ENCODE measurements around the gene CCNY. TPM values are rescaled to one million over a fixed set of nuclear protein-coding genes. Genes with fewer than 3 reads are reported as not detected.

The CCNY gene
- total and polyA plus RNA-seq, 9 donors: 28.3 to 87.0 (median 60.9) TPM

DNA sequence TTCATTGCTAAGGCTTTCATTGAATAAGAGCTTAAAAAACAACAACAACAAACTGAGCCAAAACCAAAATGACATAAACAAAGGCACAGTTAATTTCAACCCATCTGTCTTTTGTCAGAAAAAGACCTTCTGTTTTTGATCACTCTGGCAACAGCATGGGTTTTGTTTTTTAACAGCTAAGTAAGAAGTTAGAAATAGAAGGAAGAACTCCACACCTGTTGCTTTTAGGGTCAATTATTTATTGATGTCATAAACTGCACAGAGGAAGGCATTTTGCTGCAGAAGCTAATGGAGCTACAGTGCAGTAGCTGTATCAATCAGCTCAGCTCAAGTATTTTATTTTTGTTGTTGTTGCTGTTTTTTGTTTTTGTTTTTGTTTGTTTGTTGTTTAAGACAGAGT is 252.5 kb downstream of the CCNY start:
- H3K36me3 ChIP-seq: no peaks in the 10 kb centered on the region
- DNase-seq: no peak
- H3K4me3 ChIP-seq: no peak overlapping the region
- H3K27ac ChIP-seq: no peak overlapping the region
- TF ChIP-seq EP300 (IDR thresholded peaks at IDR 0.05): no peak
- TF ChIP-seq, protein P1, sequence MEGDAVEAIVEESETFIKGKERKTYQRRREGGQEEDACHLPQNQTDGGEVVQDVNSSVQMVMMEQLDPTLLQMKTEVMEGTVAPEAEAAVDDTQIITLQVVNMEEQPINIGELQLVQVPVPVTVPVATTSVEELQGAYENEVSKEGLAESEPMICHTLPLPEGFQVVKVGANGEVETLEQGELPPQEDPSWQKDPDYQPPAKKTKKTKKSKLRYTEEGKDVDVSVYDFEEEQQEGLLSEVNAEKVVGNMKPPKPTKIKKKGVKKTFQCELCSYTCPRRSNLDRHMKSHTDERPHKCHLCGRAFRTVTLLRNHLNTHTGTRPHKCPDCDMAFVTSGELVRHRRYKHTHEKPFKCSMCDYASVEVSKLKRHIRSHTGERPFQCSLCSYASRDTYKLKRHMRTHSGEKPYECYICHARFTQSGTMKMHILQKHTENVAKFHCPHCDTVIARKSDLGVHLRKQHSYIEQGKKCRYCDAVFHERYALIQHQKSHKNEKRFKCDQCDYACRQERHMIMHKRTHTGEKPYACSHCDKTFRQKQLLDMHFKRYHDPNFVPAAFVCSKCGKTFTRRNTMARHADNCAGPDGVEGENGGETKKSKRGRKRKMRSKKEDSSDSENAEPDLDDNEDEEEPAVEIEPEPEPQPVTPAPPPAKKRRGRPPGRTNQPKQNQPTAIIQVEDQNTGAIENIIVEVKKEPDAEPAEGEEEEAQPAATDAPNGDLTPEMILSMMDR (IDR thresholded peaks at IDR 0.05): no peak
- TF ChIP-seq POLR2A (IDR thresholded peaks at IDR 0.05): no peak
- H3K27me3 ChIP-seq: no peaks in the 10 kb centered on the region
- intact Hi-C loops (cut with DNase I): no loop called here
- H3K9me3 ChIP-seq: no peaks in the 10 kb centered on the region
- no peaks in the 10 kb centered on the region for H3K4me1 ChIP-seq (ENCODE audit: insufficient read depth)

DNA sequence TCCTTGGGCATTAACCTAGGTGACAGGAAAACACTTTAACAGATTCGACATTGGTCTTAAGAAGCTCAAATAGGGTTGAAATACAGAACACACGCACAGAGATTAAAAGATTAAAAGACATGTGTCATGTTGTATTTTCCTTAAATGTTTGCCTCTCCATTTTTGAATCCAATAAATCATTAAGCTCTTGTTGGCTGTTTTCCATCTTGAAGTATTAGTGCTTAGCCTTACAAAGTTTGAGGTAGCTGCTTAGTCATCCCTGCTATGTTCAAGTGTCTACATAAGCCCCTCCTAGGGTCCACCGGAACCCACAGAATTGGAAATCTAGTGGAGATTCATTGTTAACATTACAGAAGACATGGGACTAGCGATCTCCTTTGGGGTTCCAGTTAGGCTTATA is 256.1 kb downstream of the CCNY start:
- no peaks in the 10 kb centered on the region for H3K9me3 ChIP-seq
- intact Hi-C loops (cut with DNase I): no loop called here
- TF ChIP-seq POLR2A (IDR thresholded peaks at IDR 0.05): no peak
- TF ChIP-seq EP300 (IDR thresholded peaks at IDR 0.05): no peak
- TF ChIP-seq, protein P1 (IDR thresholded peaks at IDR 0.05): no peak
- H3K4me3 ChIP-seq: no peak overlapping the region
- WGBS, 3 donors: 91 to 95% (median 93%) methylated on average over 4 of the region's 4 CpGs
- no peak overlapping the region for H3K27ac ChIP-seq
- H3K27me3 ChIP-seq: no peaks in the 10 kb centered on the region
- H3K4me1 ChIP-seq (ENCODE audit: insufficient read depth): no peaks in the 10 kb centered on the region
- no peak for DNase-seq
- no peaks in the 10 kb centered on the region for H3K36me3 ChIP-seq

DNA sequence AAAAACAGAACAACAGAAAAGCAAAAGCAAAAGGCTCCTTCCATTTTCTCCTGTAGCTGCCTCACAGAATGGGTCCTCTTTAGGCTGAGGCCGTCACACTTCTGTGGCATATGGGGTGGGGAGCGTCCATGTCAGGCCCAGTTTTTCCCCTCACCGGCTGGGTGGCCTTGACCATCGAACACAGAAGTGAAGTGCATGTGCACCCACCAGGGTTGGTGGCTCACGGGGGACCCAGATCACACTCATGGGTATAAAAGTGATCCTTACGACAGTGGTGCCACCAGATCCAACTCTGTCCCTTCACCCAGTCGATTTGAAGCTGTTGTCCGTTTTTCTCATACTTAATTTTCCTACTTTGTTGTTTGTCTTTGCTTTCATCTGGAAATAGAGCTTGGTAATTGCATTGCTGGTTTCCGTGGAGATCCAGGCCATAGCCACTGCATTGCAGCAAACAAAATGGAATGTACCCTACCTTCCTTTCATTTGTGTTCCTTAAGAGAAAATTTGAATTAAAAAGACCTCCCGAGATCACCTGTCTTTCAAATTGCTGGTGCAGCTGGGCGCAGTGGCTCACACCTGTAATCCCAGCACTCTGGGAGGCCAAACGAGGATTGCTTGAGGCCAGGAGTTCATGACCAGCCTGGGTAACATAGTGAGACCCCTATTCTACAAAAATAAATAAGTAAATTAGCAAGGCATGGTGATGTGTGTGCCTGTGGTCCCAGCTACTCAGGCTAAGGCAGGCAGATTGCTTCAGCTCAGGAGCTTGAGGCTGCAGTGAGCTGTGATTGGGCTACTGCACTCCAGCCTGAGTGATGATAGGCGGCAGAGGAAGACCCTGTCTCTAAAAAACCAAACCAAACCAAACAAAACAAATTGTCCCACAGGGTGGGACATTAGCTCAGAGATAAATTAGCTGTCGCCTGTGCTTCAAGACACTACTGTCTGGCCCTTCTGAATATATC is 258.1 kb downstream of the CCNY start:
- TF ChIP-seq POLR2A (IDR thresholded peaks at IDR 0.05): no peak
- TF ChIP-seq, protein P1 (IDR thresholded peaks at IDR 0.05): no peak
- no peak for TF ChIP-seq EP300 (IDR thresholded peaks at IDR 0.05)
- Histone ChIP-seq H3K9me3 (no peaks in the 10 kb centered on the region), H3K36me3 (no peaks in the 10 kb centered on the region), H3K27me3 (no peaks in the 10 kb centered on the region), H3K4me1 (ENCODE audit: insufficient read depth) (no peaks in the 10 kb centered on the region), H3K4me3 (no peak overlapping the region), H3K27ac (no peak overlapping the region)
- 58 to 61% (median 59%) methylated on average over 14 of the region's 14 CpGs for WGBS, 3 donors
- no peak for DNase-seq
- intact Hi-C loops (cut with DNase I): no loop called here

DNA sequence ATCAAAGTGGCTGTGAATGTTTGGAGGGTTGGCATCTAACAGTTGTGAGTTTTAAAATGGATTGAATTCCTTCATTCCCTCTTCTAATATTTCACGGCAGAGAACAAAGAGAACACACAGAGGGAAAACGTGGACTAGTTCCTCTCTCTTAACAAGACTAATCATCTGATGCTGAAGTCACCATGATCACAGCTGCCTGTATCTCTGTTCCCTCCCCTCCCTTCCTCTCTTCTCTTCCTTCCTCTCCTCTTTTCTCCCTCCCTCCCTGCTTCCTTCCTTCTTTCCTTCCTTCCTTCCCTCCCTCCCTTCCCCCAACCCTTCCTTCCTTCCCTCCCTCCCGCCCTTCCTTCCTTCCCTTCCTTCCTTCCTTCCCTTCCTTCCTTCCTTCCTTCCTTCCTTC is 258.8 kb downstream of the CCNY start:
- Histone ChIP-seq H3K4me3 (no peak overlapping the region), H3K9me3 (no peaks in the 10 kb centered on the region), H3K27ac (no peak overlapping the region), H3K4me1 (ENCODE audit: insufficient read depth) (no peaks in the 10 kb centered on the region), H3K36me3 (no peaks in the 10 kb centered on the region), H3K27me3 (no peaks in the 10 kb centered on the region)
- no peak for DNase-seq
- 30 to 43% (median 38%) methylated on average over 3 of the region's 3 CpGs for WGBS, 3 donors
- intact Hi-C loops (cut with DNase I): no loop called here
- TF ChIP-seq, protein P1 (IDR thresholded peaks at IDR 0.05): no peak
